Measurements from ENCODE around the gene UBE3C.
"Not testable (repeated sequence)": the region's sequence is repeated elsewhere in the genome, so short reads cannot be mapped to it uniquely, and the experiment has no call there.

The UBE3C gene

DNA sequence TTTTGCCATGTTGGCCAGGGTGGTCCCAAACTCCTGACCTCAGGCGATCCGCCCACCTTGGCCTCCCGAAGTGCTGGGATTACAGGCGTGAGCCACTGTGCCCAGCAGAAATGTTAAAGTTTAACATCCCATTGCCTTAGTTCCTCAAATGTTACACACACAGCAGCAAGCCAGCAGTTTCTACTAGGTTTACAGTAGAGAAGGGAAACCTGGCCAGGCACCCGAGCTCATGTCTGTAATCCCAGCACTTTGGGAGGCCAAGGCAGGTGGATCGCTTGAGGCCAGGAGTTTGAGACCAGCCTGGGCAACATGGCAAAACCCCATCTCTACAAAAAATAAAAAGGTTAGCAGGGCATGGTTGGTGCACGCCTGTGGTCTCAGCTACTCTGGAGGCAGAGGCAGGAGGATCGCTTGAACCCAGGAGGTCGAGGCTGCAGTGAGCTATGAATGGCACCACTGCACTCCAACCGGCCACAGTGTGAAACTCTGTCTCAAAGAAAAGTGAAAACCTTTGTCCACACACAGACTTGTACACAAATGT is 135.4 kb downstream of the UBE3C start:
- DNase-seq: not testable (repeated sequence)

DNA sequence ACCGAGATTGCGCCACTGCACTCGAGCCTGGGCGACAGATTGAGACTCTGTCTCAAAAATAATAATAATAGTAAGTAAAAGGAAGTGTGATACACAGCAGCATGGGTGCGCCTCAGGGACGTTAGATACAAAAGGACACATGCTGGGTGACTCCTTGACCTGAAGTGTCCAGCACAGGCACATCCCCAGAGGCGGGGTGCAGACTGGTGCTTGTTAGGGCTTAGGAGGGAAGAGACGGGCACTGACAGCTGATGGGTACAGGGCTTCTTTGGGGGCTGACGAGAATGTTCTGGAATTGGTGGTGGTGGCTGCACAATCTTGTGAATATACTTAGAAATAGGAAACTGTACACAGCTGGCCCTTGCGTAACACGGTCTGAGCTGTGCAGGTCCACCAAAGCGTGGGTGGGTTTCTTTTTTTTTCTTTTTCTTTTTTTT is 136.3 kb downstream of the UBE3C start:
- DNase-seq: no peak

DNA sequence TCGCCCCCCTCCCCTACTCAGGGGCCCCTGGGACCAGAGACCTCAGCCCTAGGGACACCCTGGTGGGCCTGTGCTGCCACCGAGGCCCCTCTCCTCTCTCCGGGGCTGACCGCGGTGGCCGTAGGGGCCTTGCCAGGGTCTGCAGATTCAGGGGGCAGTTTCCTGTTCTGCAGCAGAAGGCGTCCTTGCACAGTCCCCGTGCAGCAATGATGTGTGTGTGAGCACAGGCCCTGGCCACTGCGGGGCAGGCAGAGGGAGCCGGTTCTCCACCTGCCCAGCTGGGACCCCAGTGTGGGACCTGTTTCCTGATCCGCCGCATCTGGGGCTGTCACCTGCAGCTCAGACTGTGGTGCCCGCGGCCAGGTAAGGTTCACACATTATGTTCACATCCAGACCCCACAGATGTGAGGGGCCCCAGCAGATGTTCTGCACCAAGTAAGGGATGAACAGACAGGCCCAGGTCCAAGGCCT is 137.4 kb downstream of the UBE3C start:
- DNase-seq: no peak

DNA sequence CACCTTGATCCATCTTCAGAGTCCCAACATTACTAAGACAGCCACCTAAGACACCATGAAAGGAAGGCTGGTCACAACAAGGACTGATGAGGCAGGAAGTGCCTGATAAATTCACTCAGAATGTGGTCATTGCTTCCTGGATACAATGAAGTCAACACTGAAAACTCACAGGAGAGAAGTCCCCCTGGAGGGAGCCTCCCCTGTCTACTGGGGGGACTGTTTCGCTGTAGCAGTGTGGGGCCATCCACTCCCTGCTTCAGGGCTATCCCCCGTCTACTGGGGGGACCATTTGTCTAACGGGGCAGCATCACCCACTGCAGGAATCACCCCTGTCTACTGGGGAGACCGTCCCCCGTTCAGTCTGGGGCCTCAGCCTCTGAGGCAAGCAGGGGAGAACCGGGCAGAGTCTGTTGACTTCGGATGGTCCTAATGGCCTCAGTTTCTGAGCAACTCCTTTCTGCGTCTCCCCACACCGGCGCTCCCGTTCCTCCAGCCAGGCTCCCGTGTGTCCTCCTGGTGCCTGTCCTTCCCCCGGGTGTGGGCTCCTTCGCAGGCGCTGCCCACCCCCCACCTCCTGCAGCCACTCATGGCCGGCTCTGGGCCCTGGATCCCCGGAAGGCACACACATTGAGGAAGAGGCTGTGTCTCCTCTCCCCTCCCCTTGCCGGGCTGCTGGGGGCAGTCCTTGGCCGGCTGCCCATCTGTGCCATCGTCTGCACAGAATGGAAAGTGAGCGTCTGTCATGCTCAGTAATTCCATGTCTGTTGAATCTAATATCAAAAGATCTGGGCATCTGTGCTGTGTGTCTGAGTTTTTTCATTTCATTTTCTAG is 138.2 kb downstream of the UBE3C start:
- peak; percentile 12 for DNase-seq

DNA sequence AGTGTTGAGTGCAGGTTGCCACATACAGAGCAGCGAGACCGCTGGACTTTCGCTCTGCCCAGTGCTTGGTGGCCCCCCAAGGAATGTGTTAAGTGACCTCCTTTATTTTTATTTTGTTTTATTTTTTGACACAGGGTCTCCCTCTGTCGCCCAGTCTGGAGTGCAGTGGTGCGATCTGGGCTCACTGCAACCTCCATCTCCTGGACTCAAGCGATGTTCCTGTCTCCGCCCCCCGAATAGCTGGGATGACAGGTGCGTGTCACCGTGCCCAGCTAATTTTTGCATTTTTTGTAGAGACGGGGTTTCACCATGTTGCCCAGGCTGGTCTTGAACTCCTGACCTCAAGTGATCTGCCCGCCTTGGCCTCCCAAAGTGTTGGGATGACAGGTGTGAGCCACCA is 138.8 kb downstream of the UBE3C start:
- not testable (repeated sequence) for DNase-seq

DNA sequence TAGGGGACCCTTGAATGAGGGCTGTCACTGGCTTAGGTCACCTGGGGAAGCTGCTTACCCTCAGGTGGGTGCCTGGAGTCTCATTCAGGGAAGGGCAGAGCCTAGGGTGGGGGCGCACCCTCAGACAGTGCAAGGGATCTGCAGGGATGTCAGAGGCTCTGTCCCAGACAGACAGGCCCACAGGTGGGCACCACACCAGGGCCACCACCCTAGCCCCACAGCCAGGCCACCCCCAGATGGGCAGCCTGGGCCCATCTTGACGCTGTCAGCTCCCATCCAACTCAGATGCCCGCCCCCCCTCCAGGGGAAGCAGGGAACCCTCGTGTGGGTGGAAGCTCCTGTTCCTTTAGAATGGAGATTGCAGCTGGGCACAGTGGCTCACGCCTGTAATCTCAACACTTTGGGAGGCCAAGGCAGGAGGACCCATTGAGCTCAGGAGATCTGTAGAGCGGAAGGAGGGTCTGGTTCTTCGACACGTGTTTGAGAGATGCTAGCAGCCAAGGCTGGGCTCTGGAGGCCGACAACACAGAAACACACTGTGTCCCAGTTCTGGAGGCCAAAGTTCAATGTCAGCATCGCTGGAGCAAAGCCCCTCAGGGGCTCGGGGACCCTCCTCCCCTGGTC is 139.6 kb downstream of the UBE3C start:
- no peak for DNase-seq

DNA sequence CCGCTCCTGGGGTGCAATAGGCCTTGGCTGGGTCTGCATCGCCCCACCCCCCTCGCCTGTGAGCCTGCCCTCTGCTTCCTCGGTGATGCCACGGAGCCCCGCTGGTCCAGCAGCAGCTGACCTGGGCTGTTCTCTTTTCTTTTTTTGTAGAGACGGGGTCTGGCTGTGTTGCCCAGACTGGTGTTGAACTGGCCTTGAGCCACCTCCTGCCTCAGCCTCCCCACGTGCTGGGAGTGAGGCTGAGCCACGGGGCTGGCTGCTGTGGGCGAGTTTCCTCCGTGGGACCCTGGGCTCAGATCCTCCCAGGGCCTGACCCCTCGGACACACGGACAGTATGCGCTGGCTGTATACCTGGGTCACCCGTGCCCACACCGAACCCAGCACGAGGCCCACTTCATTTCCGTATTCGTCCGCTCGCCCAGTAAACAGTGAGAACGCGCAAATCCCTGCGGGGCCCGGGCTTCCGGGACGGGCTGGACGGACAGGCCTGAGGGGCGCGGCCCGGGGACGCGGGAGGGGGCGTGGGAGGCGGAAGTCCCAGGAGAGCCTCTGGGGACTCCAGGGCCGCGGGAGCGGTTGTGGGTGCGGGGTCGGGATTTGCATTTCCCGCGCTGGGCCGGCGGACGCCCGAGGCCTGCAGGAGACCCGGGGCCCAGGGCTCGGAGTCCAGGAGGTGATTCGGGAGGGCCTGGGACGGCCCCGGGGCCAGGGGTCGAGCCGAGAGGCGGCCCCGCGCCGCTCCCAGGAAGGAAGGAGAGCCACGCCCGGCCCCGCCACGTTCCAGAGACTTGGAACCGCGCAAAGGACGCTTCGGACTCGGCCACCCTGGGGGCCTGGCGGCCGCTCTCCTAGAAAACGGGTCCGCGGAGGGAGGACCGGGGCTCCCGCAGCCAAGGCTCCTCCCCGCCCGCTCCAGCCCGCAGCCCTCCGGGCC is 140.3 kb downstream of the UBE3C start:
- no peak for DNase-seq

DNA sequence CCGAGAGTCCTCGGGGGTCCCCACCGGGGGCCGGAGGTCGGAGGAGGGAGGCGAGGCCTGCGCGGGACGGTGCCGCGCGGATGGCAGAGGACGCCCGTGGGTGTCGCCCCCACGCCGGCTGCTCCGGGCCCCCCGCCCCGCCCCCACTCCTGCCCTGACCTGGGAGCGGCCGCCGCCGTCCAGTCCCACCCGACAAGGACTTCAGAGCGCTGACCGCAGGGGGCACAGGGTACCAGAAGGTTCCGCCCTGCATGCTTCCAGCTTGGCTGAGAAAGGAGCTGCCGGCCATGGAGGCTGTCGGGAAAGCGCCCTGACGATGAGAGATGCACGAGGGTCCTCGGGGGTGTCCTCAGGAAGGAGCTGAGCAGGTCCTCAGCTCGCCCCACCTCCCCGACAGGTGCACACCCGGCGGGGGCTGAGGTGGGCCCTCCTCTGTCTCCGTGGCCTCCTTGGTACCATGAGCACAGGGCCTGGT is 141.1 kb downstream of the UBE3C start:
- no peak for DNase-seq

DNA sequence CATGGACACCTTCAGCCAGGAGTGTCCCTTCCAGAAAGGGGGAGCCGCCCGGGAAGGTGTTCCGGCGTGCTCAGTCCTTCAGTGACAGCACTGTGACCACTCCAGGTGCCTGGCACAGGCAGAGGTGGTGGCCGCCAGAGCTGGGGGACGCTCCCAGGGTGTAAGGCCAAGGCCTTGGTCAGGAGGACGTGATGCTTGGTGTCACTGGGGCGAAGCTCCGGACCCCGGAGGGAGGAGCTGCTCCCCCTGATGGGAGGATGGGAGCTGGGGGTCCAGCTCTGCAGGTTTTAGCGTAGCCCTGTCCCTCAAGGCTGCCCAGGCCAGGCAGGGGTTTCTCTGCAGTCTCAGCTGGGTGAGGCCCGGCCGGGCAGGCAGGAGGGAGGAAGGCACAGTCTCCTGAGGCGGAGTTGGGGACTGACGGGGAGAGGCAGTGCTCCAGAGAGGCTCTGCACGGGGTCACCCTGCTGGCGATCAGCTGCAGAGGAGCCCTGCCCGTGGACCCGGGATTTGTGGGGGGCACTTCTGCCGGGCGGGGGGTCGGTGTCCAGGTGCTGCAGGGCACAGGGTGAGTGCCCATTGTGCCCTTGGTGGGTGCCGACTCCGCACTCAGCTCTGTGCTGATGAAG is 141.6 kb downstream of the UBE3C start:
- no peak for DNase-seq

DNA sequence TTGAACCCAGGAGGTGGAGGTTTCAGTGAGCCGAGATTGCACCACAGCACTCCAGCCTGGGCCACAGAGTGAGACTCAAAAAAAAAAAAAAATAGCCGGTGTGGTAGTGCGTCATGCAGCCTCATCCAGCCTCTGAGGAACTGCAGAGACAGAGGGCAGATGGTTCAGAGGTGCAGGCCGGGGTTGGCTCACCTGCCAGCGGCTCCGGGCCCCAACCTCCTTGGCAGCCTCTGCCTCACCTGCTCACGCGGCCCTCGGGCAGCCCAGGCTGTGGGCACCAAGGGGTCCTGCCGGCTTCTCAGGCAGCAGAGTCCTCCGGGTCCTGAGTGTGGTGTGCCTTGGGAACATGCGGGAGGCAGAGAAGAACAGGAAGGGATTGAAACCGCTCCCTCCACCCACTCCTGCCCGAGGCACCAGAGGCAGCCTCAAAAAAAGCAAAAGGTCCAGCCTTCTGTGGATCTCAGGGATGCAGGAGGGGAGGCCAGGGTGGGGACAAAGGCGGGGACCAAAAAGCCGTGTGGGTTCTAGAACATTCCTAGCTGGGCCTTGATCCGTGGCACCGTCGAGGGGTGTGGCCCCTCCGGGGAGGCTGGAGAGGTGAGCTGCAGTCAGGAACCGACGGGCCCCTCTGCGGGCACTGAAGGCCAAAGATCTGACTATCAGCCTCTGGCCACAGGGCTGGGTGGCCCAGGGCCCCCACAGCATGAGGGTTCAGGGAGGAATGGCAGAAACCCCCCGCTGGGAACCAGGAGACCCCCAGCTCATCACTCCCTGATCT is 142.7 kb downstream of the UBE3C start:
- DNase-seq: no peak

DNA sequence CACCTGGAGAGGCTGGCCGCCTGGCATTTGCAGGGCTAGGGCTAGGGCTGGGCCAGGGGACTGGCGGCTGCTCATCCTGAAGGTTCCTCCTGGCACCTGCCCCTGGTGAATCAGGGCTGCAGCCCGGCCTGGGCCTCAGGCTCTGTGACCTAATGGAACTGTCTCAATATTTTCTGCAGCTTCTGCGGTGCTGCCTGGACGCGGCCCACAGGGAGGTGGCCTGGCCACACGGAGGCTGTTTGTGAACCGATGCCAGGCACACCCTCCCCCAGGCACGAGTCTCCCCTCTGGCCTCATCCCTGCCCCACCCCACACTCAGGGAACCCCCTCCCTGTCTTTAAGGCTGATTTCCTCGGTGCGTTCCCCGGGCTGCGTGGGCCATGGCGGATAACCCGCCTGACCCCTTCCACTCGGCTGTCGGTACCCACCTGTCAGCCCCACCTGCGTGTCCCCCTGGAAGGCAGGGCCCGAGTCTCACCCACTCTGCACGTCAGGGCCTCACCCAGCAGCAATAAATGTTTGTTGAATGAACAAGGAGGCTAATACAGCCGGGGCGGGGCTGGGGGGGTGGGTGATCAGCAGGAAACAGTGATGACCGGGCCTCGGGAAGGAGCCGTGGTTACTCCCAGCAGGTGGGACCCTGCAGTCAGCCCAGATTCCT is 143.5 kb downstream of the UBE3C start:
- DNase-seq: no peak

DNA sequence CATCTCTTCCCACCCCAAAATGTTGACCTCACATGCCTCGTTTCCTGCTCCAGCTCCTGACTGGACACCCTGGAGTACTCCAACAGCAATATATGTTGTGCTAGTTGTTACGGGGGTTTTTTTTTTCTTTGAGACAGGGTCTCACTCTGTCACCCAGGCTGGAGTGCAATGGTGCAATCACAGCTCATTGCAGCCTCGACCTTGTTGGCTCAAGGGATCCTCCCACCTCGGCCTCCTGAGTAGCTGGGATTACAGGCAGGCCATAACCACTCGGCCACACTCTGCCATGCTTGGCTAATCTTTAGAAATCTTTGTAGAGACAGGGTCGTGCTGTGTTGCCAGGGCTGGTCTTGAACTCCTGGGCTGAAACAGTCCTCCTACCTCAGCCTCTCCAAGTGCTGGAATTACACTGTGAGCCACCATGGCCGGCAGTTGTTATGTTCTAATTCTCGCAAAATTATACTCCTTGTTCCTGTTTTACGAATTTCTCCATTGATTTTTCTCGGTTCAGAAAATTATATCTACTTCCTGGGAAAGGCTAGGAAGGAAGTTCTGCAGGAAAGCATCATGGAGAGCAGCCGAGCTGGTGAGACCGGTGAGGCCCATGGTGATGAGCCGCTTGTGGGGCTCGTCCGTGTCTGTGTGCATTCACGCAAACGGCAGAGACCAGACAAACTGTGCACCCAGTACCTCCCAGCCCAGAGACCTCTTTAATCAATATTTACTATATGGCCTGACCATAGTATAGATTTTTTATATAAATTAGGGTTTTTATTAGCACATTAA is 145.7 kb downstream of the UBE3C start:
- no peak for DNase-seq

DNA sequence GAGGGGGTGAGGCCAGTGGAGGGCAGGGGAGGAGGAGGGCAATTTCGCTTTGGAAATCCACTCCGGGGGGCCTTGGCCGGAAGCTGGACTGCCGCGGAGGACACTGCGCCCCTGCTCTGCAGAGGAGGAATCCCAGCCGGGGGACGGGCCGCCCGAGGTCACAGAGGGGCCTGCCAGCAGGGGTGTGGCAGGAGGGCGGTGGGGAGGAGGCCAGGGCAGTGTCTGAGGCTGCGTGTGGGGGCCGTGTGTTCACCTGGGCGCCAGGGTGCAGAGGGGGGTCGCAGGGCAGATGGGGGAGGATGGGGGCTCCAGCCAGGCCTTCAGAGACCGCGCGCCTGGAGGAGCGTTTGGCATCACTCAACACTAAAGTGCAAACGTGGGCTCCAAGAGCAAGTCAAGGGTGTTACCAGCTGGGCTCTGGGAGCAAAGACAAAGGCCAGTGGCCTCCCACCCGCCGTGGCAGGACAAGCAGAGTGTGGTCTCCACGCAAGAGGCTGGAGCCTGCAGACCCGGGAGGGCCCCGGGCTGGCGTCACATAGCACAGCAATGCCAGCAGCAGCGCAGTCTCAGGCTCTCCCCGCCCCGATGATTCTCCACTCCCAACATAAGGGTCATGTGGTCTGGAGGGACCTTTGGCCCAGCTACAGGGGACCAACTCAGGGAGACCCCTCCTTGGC is 152.8 kb downstream of the UBE3C start:
- DNase-seq: no peak

DNA sequence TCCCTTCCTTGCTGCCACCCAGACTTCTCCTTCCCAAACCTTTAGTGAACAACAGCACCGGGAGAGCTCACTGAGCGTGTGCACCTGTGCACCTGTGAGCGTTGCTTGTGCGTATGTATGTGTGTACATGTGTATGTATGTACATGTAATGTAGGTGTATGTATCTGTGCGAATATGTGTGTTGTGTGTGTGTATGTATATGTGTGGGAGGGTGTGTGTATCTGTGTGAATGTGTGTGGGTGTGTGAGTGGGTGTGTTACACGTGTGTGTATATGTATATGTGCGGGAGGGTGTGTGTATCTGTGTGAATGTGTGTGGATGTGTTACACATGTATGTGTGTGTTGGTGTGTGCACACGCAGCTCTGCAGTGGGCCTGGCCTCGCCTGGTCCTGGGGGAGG is 153.5 kb downstream of the UBE3C start:
- DNase-seq: no peak

DNA sequence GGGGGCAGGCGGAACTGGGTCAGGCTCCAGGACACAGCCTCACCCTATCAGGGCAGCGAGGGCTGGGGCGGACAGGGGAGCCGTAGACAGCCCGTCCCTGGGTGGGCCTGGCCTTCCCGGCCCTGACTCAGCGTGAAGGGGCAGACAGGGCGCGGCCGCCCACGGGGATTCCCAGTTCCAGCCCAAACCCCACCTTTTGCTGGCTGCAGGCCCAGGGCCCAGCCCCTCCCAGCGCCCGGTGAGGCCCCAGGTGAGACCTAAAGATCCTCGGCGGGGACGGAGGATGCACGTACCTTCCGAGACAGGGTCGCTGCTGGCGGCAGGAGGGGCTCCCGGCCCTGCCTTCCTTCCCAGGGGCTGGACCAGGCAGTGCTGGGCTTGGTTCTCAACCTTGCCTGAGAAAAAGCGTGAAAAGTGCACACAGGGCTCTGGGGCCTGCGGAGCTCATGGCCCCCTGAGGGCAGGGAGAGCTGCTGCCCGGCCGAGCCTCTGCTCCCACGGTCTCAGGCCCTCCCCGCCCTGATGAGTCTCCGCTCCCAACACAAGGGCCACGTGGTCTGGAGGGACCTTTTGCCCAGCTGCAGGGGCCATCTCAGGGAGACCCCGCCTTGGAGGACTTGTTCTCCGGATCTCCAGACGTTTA is 154.2 kb downstream of the UBE3C start:
- peak; percentile 40 for DNase-seq

DNA sequence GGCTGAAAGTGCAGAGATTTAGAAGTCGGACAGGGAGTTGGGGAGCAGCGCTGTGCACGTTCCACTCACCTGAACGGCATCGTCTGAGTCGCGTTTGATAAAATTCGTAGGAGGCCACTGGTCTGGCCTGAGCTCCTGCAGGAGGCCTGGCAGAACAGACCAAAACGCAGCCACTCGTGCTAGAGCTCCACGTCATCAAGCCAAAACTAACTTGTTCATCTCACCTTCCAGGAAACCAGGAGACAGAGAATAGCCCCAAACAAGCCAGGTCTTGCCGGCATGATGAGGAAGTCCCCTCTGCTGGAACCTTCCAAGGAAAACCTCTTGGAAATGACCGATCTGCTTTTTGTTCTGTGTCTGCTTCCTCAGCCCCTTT is 154.7 kb downstream of the UBE3C start:
- DNase-seq: no peak

DNA sequence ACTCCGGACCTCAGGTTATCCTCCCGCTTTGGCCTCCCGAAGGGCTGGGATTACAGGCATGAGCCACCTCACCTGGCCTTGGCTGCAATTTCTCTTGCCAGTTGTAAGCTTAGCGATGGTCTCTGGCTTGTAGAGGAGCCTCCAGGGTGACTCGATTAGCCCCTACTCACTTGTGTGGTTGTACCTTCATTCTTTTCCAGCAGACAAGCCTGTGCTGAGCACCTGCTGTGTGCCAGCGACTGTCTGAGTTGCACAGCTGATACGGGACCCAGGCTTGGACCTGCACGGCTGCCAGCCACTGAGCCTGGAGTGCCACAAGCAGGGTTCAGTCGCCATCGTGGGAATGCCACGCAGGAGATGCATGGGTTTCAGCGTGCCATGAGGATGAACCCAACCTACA is 156.0 kb downstream of the UBE3C start:
- no peak for DNase-seq

DNA sequence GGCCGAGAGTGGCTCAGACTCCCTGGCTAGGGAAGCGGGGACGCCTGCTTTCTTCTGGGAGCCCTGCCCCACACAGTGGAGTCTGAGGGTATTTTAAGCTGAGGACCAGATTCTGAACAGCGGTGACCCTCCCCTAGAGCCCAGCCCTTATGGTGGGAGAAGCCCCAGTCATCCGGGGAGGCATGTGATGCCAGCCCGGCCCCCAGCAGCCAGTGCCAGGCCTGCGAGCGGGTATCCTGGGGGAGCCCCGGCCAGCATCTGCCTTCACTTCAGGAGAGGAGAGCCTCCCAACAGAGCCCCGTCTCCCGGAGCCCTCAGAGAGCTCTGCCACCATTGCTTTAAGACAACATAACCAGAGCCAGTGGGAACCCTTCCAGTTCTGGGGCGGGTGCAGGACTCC is 156.6 kb downstream of the UBE3C start:
- no peak for DNase-seq

DNA sequence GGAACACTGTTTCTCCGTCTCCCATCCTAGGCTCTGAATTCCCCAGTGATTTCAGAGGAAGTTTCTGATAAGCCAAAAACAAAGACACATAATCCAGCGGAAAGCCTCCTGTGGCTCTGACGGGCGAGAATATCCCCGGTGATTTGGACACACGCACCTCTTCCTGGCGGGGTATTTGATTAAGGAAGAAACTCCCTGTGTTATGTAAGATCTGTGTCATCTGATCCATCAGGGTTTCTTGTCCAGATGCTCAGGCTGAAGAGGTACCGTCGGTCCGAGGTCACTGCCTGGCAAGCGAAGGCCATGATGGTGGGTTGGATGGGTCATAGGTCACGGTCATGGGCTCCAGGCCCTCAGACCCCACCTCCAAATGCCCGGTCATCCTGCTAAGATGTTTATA is 158.5 kb downstream of the UBE3C start:
- DNase-seq: no peak

Data from NCI-H226 (cell line).